Uterus (tissue), 2 donors: ENCODE data around the gene CALHM2.

Experiments used
- POLR2A ChIP-seq, 2 donors: fragments of 450-650 bp; IDR thresholded peaks; one replicate each; pipeline ENCODE4 v1.6.1; 2016; ENCODE audit warnings: antibody characterized with exemption in 2 of 2, mild to moderate bottlenecking in 1 of 2, moderate library complexity in 1 of 2
- TF ChIP-seq, protein P1 (sequence below), 4 experiments: fragments of 200-600 bp in 2 of 4; fragments of 450-650 bp in 2 of 4; sonication (generic) in 2 of 4; IDR thresholded peaks; one replicate each; pipeline ENCODE4 v1.5.1; 2016 to 2019; ENCODE audit warnings: antibody characterized with exemption in 4 of 4, mild to moderate bottlenecking in 2 of 4, moderate library complexity in 1 of 4

DNA sequence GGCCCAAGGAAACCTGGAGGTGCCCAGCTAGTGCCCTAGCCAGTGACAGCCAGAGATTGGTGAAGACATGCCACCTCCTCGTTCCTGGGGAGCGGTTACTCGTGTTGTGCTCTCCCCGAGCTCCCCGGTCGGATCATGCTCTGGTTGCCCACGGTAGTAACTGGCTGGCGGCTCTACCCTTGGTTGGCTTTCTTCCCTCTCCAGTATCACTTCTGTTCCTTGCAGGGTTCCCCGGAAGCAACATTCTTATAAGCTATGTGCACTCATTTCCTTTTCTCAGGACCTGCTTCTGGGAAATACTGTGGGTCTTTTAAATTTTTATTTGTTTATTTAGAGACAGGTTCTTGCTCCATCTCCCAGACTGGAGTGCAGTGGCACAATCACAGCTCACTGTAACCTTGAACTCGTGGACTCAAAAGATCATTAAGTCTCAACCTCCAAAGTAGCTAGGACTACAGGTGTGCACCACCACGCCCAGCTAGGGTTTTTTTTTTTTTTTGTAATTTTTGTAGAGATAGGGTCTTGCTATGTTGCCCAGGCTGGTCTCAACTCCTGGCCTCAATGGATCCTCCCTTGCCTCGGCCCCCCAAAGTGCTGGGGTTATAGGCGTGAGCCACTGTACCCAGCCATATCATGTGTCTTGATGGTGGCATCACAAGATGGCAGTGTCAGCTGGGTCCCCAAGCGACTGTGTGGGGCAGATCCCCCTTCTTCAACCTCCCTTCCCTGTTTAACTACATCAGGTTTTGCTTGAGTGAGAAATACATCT lies 13.4 kb upstream of the CALHM2 start:
- TF ChIP-seq, protein P1, sequence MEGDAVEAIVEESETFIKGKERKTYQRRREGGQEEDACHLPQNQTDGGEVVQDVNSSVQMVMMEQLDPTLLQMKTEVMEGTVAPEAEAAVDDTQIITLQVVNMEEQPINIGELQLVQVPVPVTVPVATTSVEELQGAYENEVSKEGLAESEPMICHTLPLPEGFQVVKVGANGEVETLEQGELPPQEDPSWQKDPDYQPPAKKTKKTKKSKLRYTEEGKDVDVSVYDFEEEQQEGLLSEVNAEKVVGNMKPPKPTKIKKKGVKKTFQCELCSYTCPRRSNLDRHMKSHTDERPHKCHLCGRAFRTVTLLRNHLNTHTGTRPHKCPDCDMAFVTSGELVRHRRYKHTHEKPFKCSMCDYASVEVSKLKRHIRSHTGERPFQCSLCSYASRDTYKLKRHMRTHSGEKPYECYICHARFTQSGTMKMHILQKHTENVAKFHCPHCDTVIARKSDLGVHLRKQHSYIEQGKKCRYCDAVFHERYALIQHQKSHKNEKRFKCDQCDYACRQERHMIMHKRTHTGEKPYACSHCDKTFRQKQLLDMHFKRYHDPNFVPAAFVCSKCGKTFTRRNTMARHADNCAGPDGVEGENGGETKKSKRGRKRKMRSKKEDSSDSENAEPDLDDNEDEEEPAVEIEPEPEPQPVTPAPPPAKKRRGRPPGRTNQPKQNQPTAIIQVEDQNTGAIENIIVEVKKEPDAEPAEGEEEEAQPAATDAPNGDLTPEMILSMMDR (IDR thresholded peaks at IDR 0.05), result no peak
- no peak for TF ChIP-seq POLR2A (IDR thresholded peaks at IDR 0.05)
